RWPE1 (cell line): ENCODE data around the gene UTF1.

ENCODE experiments used
- CTCF ChIA-PET: fragments of 350-600 bp; sonication (Branson Sonifier 250); formaldehyde crosslinking; extraction: SDS; loops from one replicate; lab custom pipeline; 2021; lab: Yijun Ruan, JAX
- POLR2A ChIA-PET: fragments of 400-600 bp; formaldehyde crosslinking; extraction: SDS; loops from one replicate; lab custom pipeline; 2020; ENCODE audit warnings: antibody characterized with exemption; ENCODE audit not compliant: low non-redundant PET; lab: Yijun Ruan, JAX
- DNase-seq: peaks from one replicate; pipeline ENCODE4 v3.0.0; 2012; ENCODE audit warnings: low spot score
- H3K27ac ChIP-seq: fragments of 450-650 bp; 2 replicates; pipeline ENCODE4 v1.5.1; 2017
- CTCF ChIP-seq: fragments of 450-650 bp; conservative IDR thresholded peaks from 2 replicates; pipeline ENCODE4 v1.5.1; 2017; ENCODE audit warnings: low read depth, mild to moderate bottlenecking

UTF1 gene

DNA sequence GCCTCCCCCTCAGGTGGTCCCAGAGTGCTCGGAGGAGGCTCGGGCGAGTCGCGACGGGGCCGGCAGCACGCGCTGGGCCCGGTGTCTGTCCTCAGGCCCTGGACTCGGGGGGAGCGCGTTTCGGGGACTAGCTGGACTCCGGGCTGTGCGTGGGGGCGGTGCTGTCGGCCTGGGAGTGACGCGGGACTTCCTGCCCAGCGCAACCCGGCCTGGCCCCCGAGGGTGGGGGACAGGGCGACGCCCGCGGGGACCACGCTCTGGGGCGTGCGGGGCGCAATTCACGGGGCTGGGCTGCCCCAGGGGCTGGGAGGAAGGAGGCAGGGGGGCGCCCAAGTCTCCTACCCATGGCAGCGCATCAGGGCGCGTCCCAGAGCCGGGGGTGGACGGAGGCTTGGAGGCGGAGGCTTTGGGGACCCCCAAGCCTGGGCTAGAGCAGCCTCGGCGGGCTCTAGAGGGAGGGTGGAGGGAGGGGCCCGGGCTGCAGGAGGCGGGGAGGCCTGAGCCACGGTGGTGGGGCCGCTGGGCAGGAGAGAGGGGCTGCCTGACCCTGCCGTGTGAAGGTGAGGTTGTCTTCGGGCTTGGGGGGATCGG, 5.3 kb downstream of the UTF1 start:
- no peak overlapping the region for H3K27ac ChIP-seq
- TF ChIP-seq CTCF: no peak
- CTCF ChIA-PET: interaction anchor here (0.5 kb wide), 1 partner anchor 12 kb away, joined by 5 read pairs; no protein-coding TSS in a partner anchor
- POLR2A ChIA-PET: no interaction called here
- no peak for DNase-seq

GRCh38 chr10:133235932-133236331, 5.9 kb downstream of the UTF1 start:
- TF ChIP-seq CTCF: no peak
- ChIA-PET CTCF (interaction anchor here (0.5 kb wide), 1 partner anchor 11 kb away, joined by 5 read pairs; no protein-coding TSS in a partner anchor), POLR2A (no interaction called here)
- H3K27ac ChIP-seq: no peak overlapping the region
- no peak for DNase-seq

- DNase-seq: no peak
- ChIA-PET CTCF (interaction anchor here (0.6 kb wide), 1 partner anchor 183 kb away, joined by 3 read pairs; no protein-coding TSS in a partner anchor), POLR2A (no interaction called here)
- no peak overlapping the region for H3K27ac ChIP-seq
- no peak for TF ChIP-seq CTCF
Measured at GRCh38 chr10:133236401-133237240, 6.6 kb downstream of the UTF1 start.

- H3K27ac ChIP-seq: no peak overlapping the region
- CTCF ChIA-PET: interaction anchor here (0.6 kb wide), 1 partner anchor 183 kb away, joined by 3 read pairs; no protein-coding TSS in a partner anchor
- TF ChIP-seq CTCF: no peak
- DNase-seq: no peak
- POLR2A ChIA-PET: no interaction called here
Measured at GRCh38 chr10:133237241-133237587, 7.2 kb downstream of the UTF1 start.

- no peak for TF ChIP-seq CTCF
- POLR2A ChIA-PET: no interaction called here
- CTCF ChIA-PET: interaction anchor here (0.7 kb wide), 1 partner anchor 9 kb away, joined by 3 read pairs; no protein-coding TSS in a partner anchor
- no peak within 1 kb of the TSS for H3K27ac ChIP-seq
- no peak for DNase-seq
Measured at GRCh38 chr10:133237588-133238465, 7.8 kb downstream of the UTF1 start, which contains the start of gene VENTX. VENTX (plus strand) TSS chr10:133237855; CDS start chr10:133237915, 60 bp downstream.

- no peak for TF ChIP-seq CTCF
- ChIA-PET POLR2A (no interaction called here), CTCF (interaction anchor here (0.7 kb wide), 1 partner anchor 8 kb away, joined by 3 read pairs; no protein-coding TSS in a partner anchor)
- DNase-seq: no peak
- no peak overlapping the region for H3K27ac ChIP-seq
Measured at GRCh38 chr10:133238466-133238804, 8.4 kb downstream of the UTF1 start.
